Urothelium cell line (cell line): ENCODE results near the gene CRIM1.
A peak's percentile ranks its signal among the peaks of the same experiment; 100 is the strongest.

Experiments used
- DNase-seq: peaks from one replicate; pipeline ENCODE4 v3.0.0; 2011; ENCODE audit warnings: low spot score, mixed read lengths
- FAIRE-seq: peaks from 2 replicates; lab custom pipeline; 2011; peaks lifted over from hg19 to GRCh38; lab: Jason Lieb, UNC

Gene CRIM1

GRCh38 chr2:36597532-36598377 is 242.2 kb downstream of the CRIM1 start, which contains the start of gene FEZ2:
Gene FEZ2 (minus strand): TSS chr2:36598168. CDS start chr2:36598142, 26 bp downstream.
- FAIRE-seq, result no peak

More at GRCh38 chr2:36597532-36598377, 242.2 kb downstream of the CRIM1 start, which contains the start of gene FEZ2:
- peak; percentile 91 for DNase-seq
